Fibroblast of the aortic adventitia (primary cell): ENCODE data around the gene ZNF683. TPM values are rescaled to one million over a fixed set of nuclear protein-coding genes. Genes with fewer than 3 reads are reported as not detected.
"Not testable (repeated sequence)": the region's sequence is repeated elsewhere in the genome, so short reads cannot be mapped to it uniquely, and the experiment has no call there.

Source experiments
- DNase-seq: peaks from one replicate; pipeline ENCODE4 v3.0.0-alpha.2; 2010; ENCODE audit warnings: low read depth
- H3K4me3 ChIP-seq: 2 replicates; pipeline ENCODE4 v1.5.1; 2011; ENCODE audit warnings: low read depth, mild to moderate bottlenecking, control low read depth, low read length, moderate library complexity
- total RNA-seq: library from RNA; depleted of rRNA; stranded (reverse); fragments of >200 nt; gene quantifications from 2 replicates; pipeline ENCODE4 v1.2.3, GENCODE V29; 2012; ENCODE audit warnings: low replicate concordance
- TF ChIP-seq, protein P1 (sequence below): IDR thresholded peaks from 2 replicates; pipeline ENCODE4 v1.5.1; 2011; ENCODE audit warnings: mild to moderate bottlenecking, low read length, control low read depth, inconsistent platforms; ENCODE audit not compliant: insufficient read depth

ZNF683 gene
- total RNA-seq = not detected in 2 replicates

DNA sequence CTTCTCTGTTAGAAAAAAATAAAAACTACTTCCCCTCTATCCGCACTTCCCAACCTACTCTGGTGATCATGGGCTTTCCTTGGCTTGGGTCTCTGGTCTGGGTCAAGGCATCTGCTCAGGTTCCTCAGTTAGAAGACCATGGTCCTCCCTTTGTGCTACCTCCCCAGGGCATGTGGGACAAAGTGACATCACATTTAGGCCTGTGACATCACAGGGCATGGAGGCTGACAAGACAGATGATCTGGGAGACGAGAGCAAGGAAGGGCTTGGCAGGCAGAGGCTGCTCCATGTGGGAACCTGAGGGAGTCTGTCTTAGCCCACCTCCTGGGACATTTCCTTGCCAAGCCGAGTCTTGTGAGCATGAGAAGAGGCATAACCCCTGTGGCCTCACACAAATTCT, at the start of gene ZNF683:
Gene ZNF683, minus strand, starts transcription at position 140 of the 400 bp plus-strand sequence. CDS start 4,179 bp downstream, outside the sequence.
- DNase-seq, H3K4me3 ChIP-seq: not testable (repeated sequence)

DNA sequence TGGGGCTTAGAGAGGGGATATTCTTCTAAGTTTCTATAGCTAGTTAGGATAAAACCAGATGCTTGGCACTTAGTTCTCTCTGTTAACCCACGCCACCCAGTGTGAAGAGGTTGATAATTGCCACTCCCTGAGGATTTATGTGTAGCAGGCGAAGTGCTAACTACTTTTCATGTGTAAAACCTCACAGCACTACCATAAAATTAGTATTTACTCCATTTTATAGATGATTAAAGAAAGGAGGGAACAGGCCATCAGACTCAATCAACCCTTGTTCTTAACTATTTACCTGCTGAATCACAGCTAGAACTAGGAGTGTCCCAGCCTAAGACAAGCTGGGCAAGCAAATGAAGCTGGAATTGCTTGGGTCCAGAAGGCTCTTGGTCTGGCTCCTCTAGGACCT, 46.9 kb upstream of the ZNF683 start:
- H3K4me3 ChIP-seq = no peak overlapping the region
- no peak for DNase-seq
- TF ChIP-seq, protein P1, sequence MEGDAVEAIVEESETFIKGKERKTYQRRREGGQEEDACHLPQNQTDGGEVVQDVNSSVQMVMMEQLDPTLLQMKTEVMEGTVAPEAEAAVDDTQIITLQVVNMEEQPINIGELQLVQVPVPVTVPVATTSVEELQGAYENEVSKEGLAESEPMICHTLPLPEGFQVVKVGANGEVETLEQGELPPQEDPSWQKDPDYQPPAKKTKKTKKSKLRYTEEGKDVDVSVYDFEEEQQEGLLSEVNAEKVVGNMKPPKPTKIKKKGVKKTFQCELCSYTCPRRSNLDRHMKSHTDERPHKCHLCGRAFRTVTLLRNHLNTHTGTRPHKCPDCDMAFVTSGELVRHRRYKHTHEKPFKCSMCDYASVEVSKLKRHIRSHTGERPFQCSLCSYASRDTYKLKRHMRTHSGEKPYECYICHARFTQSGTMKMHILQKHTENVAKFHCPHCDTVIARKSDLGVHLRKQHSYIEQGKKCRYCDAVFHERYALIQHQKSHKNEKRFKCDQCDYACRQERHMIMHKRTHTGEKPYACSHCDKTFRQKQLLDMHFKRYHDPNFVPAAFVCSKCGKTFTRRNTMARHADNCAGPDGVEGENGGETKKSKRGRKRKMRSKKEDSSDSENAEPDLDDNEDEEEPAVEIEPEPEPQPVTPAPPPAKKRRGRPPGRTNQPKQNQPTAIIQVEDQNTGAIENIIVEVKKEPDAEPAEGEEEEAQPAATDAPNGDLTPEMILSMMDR = no peak

DNA sequence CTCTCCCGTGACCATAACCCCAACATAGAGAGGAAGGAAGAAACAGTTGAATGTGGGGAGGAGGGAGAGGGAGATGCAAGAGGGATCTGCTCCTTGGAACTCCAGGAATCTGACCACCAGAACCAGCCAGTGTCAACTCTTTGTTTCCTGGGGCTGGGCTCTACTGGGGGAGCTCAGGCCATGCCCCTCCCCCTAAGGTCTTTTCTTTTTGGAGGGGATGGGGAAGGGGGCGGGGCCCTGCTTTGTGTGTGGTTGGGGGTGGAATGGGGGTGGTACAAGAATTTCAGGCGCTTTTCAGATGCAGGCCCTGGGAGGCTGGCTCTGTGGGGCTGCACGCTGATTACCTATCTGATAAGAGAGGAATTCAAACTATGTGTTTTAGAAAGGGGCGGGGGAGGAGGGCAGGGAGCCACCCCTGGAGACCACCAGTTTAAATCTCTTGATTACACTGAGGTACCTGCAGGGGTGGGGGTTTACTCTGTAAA, 46.4 kb upstream of the ZNF683 start:
- TF ChIP-seq, protein P1 = no peak
- DNase-seq = no peak
- H3K4me3 ChIP-seq = no peak overlapping the region

DNA sequence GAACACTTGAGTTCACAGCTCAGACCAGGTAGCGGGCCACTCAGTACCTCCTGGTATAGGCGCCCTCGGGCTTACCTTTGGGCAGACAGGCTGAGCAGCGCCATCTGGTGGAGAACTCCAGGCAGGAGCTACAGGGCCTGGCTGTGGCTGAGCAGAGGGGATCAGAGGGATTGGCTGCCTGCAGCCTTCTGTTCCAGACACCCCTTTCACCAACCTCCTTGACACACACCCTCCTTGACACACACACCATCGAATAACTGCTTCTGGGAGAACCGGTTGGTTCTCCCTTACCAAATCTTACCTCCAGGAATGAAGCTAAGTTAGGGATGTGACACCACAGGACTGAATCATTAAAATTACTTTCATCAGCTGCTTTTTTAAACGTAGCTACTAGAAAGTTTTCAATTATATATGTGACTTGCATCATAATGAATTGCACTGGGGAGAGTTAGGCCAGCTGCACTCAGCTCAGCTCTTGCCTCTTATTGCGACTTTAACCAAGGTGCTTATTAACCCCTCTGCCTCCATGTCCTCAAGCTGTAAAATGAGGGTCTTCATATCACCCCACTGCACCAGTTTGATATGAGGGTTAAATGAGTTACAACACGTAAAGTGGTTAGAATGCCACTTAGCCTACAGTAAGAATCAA, 44.7 kb upstream of the ZNF683 start:
- DNase-seq = peak; percentile 71
- no peak overlapping the region for H3K4me3 ChIP-seq
- TF ChIP-seq, protein P1 = peak; percentile 93

DNA sequence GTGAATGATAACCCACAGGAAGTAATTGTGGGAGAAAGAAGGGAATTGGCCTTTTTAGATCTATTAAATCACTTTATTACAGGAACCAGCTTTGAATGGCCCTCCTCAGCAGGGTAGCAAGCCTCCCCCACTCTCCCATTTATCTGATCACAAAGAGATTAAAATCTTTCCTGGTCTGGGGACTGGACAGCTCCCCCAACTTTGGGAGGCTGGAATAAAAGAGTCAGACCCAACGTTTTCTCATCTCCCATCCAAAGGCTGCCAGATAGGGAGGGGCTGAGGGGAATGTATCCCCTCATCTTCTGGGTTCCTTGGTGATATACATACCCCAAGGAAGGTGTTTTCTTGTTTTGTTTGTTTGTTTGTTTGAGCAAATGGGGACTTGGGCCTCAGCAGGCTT, 40.5 kb upstream of the ZNF683 start:
- TF ChIP-seq, protein P1 = no peak
- no peak for DNase-seq
- no peak overlapping the region for H3K4me3 ChIP-seq

DNA sequence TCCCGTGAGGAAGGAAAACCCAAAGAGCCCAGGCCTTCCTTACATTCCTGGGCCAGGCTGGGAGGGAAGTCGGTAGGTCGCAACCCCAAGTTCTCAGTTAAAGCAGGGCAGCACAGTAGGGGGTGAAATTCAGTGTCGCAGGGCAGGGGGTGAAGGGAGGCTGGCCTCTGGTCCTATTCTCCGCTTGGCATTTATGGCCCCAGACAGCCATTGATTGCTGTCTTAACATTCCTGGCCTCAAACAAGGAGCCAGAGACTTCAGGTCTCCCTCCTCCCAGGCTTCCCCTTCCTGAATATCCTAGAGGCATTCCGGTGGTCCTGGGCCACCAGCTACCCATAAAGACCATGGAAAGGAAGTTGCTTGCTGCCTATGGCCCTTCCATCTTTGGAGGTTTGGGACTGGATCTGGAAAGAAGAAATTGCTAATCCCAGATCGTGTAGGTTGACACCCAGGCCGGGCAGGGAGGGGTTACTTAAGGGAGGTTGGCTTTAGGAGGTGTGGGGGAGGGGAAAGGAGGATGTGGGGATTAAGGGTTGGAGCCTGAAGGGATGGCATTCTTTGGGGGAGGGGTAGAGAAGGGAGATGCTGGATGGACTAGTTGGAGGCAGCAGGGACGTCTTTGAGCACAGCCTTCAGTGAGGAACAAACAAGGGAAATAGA, 39.8 kb upstream of the ZNF683 start:
- TF ChIP-seq, protein P1 = no peak
- DNase-seq = no peak

DNA sequence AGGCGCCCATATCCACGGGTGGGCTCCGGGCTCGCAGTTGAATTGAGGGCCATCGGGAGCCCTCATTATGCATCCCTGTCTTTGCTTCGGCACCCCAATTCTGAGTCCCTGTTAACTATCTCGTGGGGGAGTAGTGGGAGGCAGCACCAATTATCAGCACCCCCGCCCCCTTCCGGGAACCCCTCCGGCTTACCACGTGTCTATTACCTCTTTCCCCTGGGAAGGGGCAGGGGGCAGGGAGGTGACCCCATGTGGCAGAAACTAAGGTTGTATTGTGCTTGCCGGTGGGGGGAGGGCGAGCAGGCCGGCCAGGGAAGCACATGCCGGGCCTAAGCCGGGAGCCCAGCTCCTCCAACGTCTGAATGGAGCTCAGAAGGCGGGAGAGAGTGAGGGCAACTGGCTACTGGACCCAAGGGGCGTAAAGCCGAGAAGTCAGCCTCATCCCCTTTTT, 39.1 kb upstream of the ZNF683 start:
- DNase-seq = no peak
- TF ChIP-seq, protein P1 = no peak
- H3K4me3 ChIP-seq = no peak overlapping the region

More for the DNA sequence above, 39.8 kb upstream of the ZNF683 start:
- no peak overlapping the region for H3K4me3 ChIP-seq
